ENCODE data around the gene JPT2.

DNA sequence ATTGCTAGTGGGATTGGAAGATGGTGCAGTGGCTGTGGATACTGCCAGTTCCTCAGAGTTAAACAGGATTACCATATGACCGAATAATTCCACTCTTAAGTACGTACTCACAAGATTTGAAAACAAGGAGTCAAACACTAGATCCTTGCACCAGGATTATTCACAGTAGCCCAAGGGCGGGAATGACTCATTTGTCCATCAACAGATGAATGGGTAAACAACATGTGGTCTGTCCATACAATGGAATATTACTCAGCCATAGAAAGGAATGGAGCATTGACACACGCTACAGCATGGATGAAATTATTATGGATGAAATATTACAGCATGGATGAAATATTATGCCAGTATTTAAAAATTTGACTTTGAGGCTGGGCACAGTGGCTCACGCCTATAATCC lies 18.8 kb downstream of the JPT2 start:
- TF ChIP-seq CTCF (IDR thresholded peaks at IDR 0.05) (no peak), POLR2A (IDR thresholded peaks at IDR 0.05) (no peak)

All from adrenal gland (tissue), 5 donors.